Upper lobe of left lung (tissue), 4 donors: ENCODE results near the gene TBL1XR1.

ENCODE experiments used
- EP300 ChIP-seq, 4 donors: sonication (generic); formaldehyde crosslinking; IDR thresholded peaks; one replicate each; pipeline ENCODE4 v1.5.1; 2017; ENCODE audit warnings: antibody characterized with exemption in 4 of 4, control low read depth in 2 of 4
- POLR2A ChIP-seq, 4 donors: fragments of 450-650 bp; IDR thresholded peaks; one replicate each; pipeline ENCODE4 v1.5.1; 2016 to 2017; ENCODE audit warnings: antibody characterized with exemption in 4 of 4, mild to moderate bottlenecking in 2 of 4
- POLR2AphosphoS5 ChIP-seq, 2 donors: sonication (generic); formaldehyde crosslinking; IDR thresholded peaks; one replicate each; pipeline ENCODE4 v1.5.1; 2017; ENCODE audit warnings: antibody characterized with exemption in 2 of 2
- TF ChIP-seq, protein P1 (sequence below), 6 experiments: fragments of 450-650 bp in 4 of 6; fragments of 200-600 bp in 2 of 6; sonication (generic) in 2 of 6; IDR thresholded peaks; one replicate each; pipeline ENCODE4 v1.5.1; 2016 to 2019; ENCODE audit warnings: antibody characterized with exemption in 6 of 6

DNA sequence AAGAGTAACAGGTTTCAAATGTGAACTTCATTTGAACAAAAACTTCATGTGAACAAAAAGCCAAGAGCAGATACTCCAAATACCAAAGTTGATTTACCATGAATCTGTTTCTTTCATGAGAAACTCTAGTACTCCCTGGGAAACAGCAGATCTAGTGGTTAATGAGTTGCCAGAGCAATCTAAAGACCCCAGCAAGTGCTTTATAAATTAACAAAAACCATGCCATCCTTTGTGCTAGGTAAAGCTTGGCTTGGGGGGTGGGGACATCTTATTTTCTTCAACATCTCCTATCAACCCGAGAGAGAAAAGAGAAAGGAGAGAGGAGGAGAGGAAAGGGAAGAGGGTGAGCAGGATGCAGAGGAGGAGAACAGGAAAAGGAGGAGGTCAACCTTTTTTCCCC is 100.7 kb downstream of the TBL1XR1 start:
- TF ChIP-seq, protein P1, sequence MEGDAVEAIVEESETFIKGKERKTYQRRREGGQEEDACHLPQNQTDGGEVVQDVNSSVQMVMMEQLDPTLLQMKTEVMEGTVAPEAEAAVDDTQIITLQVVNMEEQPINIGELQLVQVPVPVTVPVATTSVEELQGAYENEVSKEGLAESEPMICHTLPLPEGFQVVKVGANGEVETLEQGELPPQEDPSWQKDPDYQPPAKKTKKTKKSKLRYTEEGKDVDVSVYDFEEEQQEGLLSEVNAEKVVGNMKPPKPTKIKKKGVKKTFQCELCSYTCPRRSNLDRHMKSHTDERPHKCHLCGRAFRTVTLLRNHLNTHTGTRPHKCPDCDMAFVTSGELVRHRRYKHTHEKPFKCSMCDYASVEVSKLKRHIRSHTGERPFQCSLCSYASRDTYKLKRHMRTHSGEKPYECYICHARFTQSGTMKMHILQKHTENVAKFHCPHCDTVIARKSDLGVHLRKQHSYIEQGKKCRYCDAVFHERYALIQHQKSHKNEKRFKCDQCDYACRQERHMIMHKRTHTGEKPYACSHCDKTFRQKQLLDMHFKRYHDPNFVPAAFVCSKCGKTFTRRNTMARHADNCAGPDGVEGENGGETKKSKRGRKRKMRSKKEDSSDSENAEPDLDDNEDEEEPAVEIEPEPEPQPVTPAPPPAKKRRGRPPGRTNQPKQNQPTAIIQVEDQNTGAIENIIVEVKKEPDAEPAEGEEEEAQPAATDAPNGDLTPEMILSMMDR (IDR thresholded peaks at IDR 0.05) = no peak
- TF ChIP-seq POLR2AphosphoS5 (IDR thresholded peaks at IDR 0.05) = no peak
- TF ChIP-seq EP300 (IDR thresholded peaks at IDR 0.05) = no peak
- TF ChIP-seq POLR2A (IDR thresholded peaks at IDR 0.05) = no peak
